ENCODE data around the gene ARL13A. TPM values are rescaled to one million over a fixed set of nuclear protein-coding genes. Genes with fewer than 3 reads are reported as not detected.
"Not testable (repeated sequence)": the region's sequence is repeated elsewhere in the genome, so short reads cannot be mapped to it uniquely, and the experiment has no call there.

Gene ARL13A
- total RNA-seq, 1 experiment from 2014 or later = not detected

DNA sequence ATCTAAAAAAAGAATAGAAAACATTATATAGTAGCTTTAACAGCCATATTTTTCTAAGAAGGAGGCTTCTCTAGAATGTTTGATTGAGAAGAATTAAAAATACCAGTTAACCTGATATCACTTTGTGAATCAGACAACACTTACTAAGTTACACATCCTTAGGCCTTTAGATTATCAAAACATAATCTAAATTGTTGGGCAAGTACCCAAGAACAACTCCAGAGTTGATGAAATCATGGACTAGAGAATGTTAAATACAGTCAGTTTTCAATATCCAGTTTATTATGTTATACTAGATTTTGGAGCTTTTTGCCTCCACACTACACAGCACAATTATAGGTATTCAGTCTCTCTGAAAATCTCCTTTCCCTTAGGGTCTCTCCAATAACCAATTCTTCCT lies 39.6 kb downstream of the ARL13A start:
- in situ Hi-C loops (cut with HindIII; ENCODE audit: low pct_unique_long_range_greater_than_20kb, low sequenced_read_pairs) (no loop called here), intact Hi-C loops (cut with micrococcal nuclease; ENCODE audit: unreplicated experiment) (no loop called here)
- Histone ChIP-seq H3K4me1 (ENCODE audit: control insufficient read depth, insufficient read depth, low read length) (no peaks in the 10 kb centered on the region), H3K27me3 (ENCODE audit: control insufficient read depth, insufficient read depth, low read length) (no peaks in the 10 kb centered on the region), H3K4me3 (ENCODE audit: low read depth in 2 of 2, low read length in 2 of 2) (no peak overlapping the region), H3K9me3 (ENCODE audit: control insufficient read depth, insufficient read depth, low read depth, low read length) (no peaks in the 10 kb centered on the region), H3K36me3 (ENCODE audit: control insufficient read depth, insufficient read depth, low read length) (peaks cover 5% of the 10 kb centered on the region; the same call in 1 of the 2 replicates), H3K27ac (ENCODE audit: low read length) (no peak overlapping the region)
- TF ChIP-seq, protein P1, sequence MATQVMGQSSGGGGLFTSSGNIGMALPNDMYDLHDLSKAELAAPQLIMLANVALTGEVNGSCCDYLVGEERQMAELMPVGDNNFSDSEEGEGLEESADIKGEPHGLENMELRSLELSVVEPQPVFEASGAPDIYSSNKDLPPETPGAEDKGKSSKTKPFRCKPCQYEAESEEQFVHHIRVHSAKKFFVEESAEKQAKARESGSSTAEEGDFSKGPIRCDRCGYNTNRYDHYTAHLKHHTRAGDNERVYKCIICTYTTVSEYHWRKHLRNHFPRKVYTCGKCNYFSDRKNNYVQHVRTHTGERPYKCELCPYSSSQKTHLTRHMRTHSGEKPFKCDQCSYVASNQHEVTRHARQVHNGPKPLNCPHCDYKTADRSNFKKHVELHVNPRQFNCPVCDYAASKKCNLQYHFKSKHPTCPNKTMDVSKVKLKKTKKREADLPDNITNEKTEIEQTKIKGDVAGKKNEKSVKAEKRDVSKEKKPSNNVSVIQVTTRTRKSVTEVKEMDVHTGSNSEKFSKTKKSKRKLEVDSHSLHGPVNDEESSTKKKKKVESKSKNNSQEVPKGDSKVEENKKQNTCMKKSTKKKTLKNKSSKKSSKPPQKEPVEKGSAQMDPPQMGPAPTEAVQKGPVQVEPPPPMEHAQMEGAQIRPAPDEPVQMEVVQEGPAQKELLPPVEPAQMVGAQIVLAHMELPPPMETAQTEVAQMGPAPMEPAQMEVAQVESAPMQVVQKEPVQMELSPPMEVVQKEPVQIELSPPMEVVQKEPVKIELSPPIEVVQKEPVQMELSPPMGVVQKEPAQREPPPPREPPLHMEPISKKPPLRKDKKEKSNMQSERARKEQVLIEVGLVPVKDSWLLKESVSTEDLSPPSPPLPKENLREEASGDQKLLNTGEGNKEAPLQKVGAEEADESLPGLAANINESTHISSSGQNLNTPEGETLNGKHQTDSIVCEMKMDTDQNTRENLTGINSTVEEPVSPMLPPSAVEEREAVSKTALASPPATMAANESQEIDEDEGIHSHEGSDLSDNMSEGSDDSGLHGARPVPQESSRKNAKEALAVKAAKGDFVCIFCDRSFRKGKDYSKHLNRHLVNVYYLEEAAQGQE (IDR thresholded peaks at IDR 0.05; ENCODE audit: insufficient read depth in 1 of 2, low read depth in 2 of 2, low read length in 1 of 2) = no peak
- TF ChIP-seq SIN3A (IDR thresholded peaks at IDR 0.05; ENCODE audit: borderline replicate concordance, insufficient read depth, low read depth, low read length) (no peak), POLR2AphosphoS5 (IDR thresholded peaks at IDR 0.05; ENCODE audit: low read depth, low read length) (no peak), TCF7L2 (IDR thresholded peaks at IDR 0.05; ENCODE audit: low read depth, low read length) (no peak)
- TF ChIP-seq, protein P2, sequence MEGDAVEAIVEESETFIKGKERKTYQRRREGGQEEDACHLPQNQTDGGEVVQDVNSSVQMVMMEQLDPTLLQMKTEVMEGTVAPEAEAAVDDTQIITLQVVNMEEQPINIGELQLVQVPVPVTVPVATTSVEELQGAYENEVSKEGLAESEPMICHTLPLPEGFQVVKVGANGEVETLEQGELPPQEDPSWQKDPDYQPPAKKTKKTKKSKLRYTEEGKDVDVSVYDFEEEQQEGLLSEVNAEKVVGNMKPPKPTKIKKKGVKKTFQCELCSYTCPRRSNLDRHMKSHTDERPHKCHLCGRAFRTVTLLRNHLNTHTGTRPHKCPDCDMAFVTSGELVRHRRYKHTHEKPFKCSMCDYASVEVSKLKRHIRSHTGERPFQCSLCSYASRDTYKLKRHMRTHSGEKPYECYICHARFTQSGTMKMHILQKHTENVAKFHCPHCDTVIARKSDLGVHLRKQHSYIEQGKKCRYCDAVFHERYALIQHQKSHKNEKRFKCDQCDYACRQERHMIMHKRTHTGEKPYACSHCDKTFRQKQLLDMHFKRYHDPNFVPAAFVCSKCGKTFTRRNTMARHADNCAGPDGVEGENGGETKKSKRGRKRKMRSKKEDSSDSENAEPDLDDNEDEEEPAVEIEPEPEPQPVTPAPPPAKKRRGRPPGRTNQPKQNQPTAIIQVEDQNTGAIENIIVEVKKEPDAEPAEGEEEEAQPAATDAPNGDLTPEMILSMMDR (IDR thresholded peaks at IDR 0.05) = no peak
- DNase-seq (ENCODE audit: low read depth, low spot score) (no peak), ATAC-seq (no peak)
- POLR2A ChIA-PET = no interaction called here
- BruUV-seq (replicated peaks) = no TSS peak
- CTCF ChIA-PET = no interaction called here

DNA sequence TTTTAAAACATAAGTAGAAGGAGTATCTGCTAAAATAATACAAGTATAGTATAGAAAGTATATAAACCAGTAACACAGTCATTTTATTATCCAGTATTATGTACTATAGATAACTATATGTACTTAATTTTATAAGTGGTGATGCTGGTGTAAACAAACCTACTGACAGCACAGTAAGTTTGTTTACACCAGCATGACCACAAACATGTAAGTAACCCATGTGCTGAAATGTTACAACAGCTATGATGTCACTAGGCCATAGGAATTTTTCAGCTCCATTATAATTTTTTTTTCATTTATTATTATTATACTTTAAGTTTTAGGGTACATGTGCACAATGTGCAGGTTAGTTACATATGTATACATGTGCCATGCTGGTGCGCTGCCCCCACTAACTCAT lies 42.5 kb downstream of the ARL13A start:
- CTCF ChIA-PET; H3K9me3 ChIP-seq (ENCODE audit: control insufficient read depth, insufficient read depth, low read depth, low read length); H3K4me3 ChIP-seq (ENCODE audit: low read depth in 2 of 2, low read length in 2 of 2); in situ Hi-C loops (cut with HindIII; ENCODE audit: low pct_unique_long_range_greater_than_20kb, low sequenced_read_pairs); H3K27me3 ChIP-seq (ENCODE audit: control insufficient read depth, insufficient read depth, low read length); ATAC-seq; DNase-seq (ENCODE audit: low read depth, low spot score); intact Hi-C loops (cut with micrococcal nuclease; ENCODE audit: unreplicated experiment); BruUV-seq (replicated peaks); H3K27ac ChIP-seq (ENCODE audit: low read length); H3K36me3 ChIP-seq (ENCODE audit: control insufficient read depth, insufficient read depth, low read length); H3K4me1 ChIP-seq (ENCODE audit: control insufficient read depth, insufficient read depth, low read length); POLR2A ChIA-PET: not testable (repeated sequence)

DNA sequence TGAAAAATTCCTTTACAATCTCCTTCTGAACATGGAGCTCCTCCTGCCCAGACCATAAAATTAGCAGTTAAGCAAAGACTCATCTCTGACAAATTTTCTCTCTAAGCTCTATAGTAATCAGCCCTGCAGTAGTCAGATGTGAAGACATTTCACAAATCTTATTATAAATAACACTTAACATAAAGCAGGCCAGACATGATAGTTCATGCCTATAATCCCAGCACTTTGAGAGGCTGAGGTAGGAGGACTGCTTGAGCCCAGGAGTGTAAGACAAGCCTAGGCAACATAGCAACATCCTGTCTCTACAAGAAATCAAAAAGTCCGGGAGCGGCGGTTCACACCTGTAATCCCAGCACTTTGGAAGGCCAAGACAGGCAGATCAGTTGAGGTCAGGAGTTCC lies 52.5 kb downstream of the ARL13A start:
- H3K4me1 ChIP-seq (ENCODE audit: control insufficient read depth, insufficient read depth, low read length) = no peaks in the 10 kb centered on the region
- ATAC-seq (no peak), DNase-seq (ENCODE audit: low read depth, low spot score) (no peak)
- no peak overlapping the region for H3K27ac ChIP-seq (ENCODE audit: low read length)
- BruUV-seq (replicated peaks) = no TSS peak
- CTCF ChIA-PET = no interaction called here
- peaks cover 2% of the 10 kb centered on the region; the same call in 1 of the 2 replicates for H3K36me3 ChIP-seq (ENCODE audit: control insufficient read depth, insufficient read depth, low read length)
- in situ Hi-C loops (cut with HindIII; ENCODE audit: low pct_unique_long_range_greater_than_20kb, low sequenced_read_pairs) = no loop called here
- no peaks in the 10 kb centered on the region for H3K27me3 ChIP-seq (ENCODE audit: control insufficient read depth, insufficient read depth, low read length)
- TF ChIP-seq, protein P2 (IDR thresholded peaks at IDR 0.05) = no peak
- TF ChIP-seq TCF7L2 (IDR thresholded peaks at IDR 0.05; ENCODE audit: low read depth, low read length) (no peak), SIN3A (IDR thresholded peaks at IDR 0.05; ENCODE audit: borderline replicate concordance, insufficient read depth, low read depth, low read length) (no peak)
- no peaks in the 10 kb centered on the region for H3K9me3 ChIP-seq (ENCODE audit: control insufficient read depth, insufficient read depth, low read depth, low read length)
- intact Hi-C loops (cut with micrococcal nuclease; ENCODE audit: unreplicated experiment) = no loop called here
- POLR2A ChIA-PET = no interaction called here
- no peak overlapping the region for H3K4me3 ChIP-seq (ENCODE audit: low read depth in 2 of 2, low read length in 2 of 2)
